ENCODE measurements around the gene MALSU1.

MALSU1 gene

GRCh38 chr7:23298885-23299769, at the start of gene MALSU1:
TSS of gene MALSU1 (plus strand) at chr7:23299339. CDS start at chr7:23299353, 14 bp downstream.
- DNase-seq (ENCODE audit: low read depth), result peak; percentile 98
- peak within 1 kb of the TSS; percentile 96 for H3K4me3 ChIP-seq (ENCODE audit: low read length)
- no peak for TF ChIP-seq CTCF (IDR thresholded peaks at IDR 0.05; ENCODE audit: insufficient read depth, low read depth, low read length, missing control alignments)

- DNase-seq (ENCODE audit: low read depth), result no peak
- H3K4me3 ChIP-seq (ENCODE audit: low read length), result no peak overlapping the region
- TF ChIP-seq CTCF (IDR thresholded peaks at IDR 0.05; ENCODE audit: insufficient read depth, low read depth, low read length, missing control alignments), result no peak
Observed at GRCh38 chr7:23249486-23249885, 49.7 kb upstream of the MALSU1 start.

- no peak for TF ChIP-seq CTCF (IDR thresholded peaks at IDR 0.05; ENCODE audit: insufficient read depth, low read depth, low read length, missing control alignments)
- no peak overlapping the region for H3K4me3 ChIP-seq (ENCODE audit: low read length)
- no peak for DNase-seq (ENCODE audit: low read depth)
Observed at GRCh38 chr7:23254051-23254681, 45.0 kb upstream of the MALSU1 start.

GRCh38 chr7:23256731-23257130, 42.4 kb upstream of the MALSU1 start:
- no peak overlapping the region for H3K4me3 ChIP-seq (ENCODE audit: low read length)
- no peak for DNase-seq (ENCODE audit: low read depth)
- TF ChIP-seq CTCF (IDR thresholded peaks at IDR 0.05; ENCODE audit: insufficient read depth, low read depth, low read length, missing control alignments), result no peak

- TF ChIP-seq CTCF (IDR thresholded peaks at IDR 0.05; ENCODE audit: insufficient read depth, low read depth, low read length, missing control alignments), result no peak
- DNase-seq (ENCODE audit: low read depth), result no peak
- H3K4me3 ChIP-seq (ENCODE audit: low read length), result no peak overlapping the region
Observed at GRCh38 chr7:23260371-23260770, 38.8 kb upstream of the MALSU1 start.

GRCh38 chr7:23261843-23262452, 37.2 kb upstream of the MALSU1 start:
- peak; percentile 96 for TF ChIP-seq CTCF (IDR thresholded peaks at IDR 0.05; ENCODE audit: insufficient read depth, low read depth, low read length, missing control alignments)
- DNase-seq (ENCODE audit: low read depth), result peak; percentile 71
- no peak overlapping the region for H3K4me3 ChIP-seq (ENCODE audit: low read length)
